ENCODE measurements around the gene PIH1D1.

- TF ChIP-seq, protein P1, sequence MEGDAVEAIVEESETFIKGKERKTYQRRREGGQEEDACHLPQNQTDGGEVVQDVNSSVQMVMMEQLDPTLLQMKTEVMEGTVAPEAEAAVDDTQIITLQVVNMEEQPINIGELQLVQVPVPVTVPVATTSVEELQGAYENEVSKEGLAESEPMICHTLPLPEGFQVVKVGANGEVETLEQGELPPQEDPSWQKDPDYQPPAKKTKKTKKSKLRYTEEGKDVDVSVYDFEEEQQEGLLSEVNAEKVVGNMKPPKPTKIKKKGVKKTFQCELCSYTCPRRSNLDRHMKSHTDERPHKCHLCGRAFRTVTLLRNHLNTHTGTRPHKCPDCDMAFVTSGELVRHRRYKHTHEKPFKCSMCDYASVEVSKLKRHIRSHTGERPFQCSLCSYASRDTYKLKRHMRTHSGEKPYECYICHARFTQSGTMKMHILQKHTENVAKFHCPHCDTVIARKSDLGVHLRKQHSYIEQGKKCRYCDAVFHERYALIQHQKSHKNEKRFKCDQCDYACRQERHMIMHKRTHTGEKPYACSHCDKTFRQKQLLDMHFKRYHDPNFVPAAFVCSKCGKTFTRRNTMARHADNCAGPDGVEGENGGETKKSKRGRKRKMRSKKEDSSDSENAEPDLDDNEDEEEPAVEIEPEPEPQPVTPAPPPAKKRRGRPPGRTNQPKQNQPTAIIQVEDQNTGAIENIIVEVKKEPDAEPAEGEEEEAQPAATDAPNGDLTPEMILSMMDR (IDR thresholded peaks at IDR 0.05) = no peak
- no peak for TF ChIP-seq EZH2 (IDR thresholded peaks at IDR 0.05)
Observed at GRCh38 chr19:49434907-49435583, 16.6 kb downstream of the PIH1D1 start.
